GM12864 (cell line): Measurements from ENCODE around the gene ANKRD39.
"Not testable (repeated sequence)": the region's sequence is repeated elsewhere in the genome, so short reads cannot be mapped to it uniquely, and the experiment has no call there.

ENCODE experiments used
- DNase-seq: peaks from one replicate; pipeline ENCODE4 v3.0.0-alpha.2; 2011; ENCODE audit warnings: low read depth
- H3K4me3 ChIP-seq: 2 replicates; pipeline ENCODE4 v1.5.1; 2011; ENCODE audit warnings: mild to moderate bottlenecking, low read depth, low read length, control low read depth
- TF ChIP-seq, protein P1 (sequence below): IDR thresholded peaks from 2 replicates; pipeline ENCODE4 v1.5.1; 2011; ENCODE audit warnings: low read depth, mild to moderate bottlenecking, moderate library complexity, low read length, control low read depth, inconsistent platforms; ENCODE audit errors: missing control alignments

ANKRD39 gene

DNA sequence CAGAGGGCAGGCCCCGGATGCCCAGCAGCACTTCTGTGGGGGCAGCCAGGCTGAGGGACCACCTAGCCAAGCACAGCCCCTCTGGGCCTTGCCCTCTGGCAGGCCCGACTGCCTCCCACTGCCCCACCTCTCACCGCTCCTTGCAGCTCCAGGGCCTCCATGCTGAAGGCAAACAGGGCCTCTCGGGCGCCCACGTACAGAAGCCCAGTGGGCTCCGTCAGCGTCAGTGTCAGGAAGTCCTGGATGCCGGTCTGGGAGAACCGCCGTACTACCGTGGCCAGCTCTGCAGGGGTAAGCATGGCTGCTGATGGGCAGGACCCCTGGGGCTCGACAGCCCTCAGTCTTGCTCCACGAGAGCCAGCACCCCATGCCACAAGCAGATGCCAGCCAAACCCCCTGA lies 8.3 kb upstream of the ANKRD39 start:
- TF ChIP-seq, protein P1, sequence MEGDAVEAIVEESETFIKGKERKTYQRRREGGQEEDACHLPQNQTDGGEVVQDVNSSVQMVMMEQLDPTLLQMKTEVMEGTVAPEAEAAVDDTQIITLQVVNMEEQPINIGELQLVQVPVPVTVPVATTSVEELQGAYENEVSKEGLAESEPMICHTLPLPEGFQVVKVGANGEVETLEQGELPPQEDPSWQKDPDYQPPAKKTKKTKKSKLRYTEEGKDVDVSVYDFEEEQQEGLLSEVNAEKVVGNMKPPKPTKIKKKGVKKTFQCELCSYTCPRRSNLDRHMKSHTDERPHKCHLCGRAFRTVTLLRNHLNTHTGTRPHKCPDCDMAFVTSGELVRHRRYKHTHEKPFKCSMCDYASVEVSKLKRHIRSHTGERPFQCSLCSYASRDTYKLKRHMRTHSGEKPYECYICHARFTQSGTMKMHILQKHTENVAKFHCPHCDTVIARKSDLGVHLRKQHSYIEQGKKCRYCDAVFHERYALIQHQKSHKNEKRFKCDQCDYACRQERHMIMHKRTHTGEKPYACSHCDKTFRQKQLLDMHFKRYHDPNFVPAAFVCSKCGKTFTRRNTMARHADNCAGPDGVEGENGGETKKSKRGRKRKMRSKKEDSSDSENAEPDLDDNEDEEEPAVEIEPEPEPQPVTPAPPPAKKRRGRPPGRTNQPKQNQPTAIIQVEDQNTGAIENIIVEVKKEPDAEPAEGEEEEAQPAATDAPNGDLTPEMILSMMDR, result no peak

DNA sequence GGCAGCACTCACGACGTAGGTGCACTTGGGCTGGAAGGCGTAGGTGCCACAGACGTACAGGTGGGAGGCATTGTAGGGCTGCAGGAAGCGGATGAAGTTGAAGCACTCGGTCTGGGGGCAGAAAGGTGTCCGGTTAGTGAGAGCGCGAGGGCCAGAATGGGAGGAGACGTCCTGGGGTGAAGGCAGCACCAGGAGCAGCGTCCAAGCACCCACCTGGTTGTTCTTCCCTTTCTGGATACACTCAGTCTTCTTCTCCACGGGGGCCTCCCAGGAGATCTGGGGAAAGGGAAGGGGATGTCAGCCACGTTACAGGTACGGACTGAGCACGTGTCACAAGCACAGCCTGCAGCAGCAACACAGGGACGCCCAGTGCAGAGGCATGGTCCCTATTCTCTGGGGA lies 7.8 kb upstream of the ANKRD39 start:
- no peak overlapping the region for H3K4me3 ChIP-seq
- no peak for DNase-seq
- TF ChIP-seq, protein P1, result no peak

More for the DNA sequence above, 8.3 kb upstream of the ANKRD39 start:
- DNase-seq, result no peak
- H3K4me3 ChIP-seq, result no peak overlapping the region

DNA sequence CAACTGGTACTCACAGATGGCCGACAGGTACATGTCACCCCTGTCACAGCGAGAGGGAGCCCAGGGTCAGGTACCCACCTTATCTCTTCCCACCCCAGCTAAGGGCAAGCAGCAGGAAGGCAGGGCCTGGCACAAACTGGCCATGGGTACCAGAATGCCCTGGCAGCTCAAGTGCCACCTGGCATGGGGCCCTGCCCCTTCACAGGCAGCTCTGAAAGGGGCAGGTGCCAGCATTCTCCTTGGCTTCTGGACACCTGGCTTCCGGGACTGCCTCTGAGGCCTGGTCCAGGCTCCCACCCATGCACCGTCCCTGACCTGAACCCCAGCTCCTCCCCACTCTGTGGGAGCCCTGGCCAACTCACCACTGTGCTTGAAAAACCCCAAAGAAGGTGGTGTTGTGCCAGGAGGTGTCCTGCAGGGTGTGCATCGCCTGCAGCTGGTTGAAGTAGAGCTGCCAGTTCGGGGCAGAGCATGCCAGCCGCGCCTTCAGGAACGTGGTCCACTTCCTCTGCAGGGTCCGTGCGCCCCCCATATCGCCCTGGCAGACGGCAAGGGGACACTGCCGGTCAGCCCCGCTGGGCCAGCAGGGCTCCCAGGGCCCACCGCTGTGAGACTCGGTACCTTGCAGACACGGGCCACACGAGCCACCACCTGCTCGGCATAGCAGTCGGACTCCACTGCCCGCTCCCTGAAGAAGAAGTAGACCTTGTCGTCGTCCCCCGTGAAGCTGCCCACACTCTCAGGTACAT lies 6.7 kb upstream of the ANKRD39 start:
- no peak for DNase-seq

DNA sequence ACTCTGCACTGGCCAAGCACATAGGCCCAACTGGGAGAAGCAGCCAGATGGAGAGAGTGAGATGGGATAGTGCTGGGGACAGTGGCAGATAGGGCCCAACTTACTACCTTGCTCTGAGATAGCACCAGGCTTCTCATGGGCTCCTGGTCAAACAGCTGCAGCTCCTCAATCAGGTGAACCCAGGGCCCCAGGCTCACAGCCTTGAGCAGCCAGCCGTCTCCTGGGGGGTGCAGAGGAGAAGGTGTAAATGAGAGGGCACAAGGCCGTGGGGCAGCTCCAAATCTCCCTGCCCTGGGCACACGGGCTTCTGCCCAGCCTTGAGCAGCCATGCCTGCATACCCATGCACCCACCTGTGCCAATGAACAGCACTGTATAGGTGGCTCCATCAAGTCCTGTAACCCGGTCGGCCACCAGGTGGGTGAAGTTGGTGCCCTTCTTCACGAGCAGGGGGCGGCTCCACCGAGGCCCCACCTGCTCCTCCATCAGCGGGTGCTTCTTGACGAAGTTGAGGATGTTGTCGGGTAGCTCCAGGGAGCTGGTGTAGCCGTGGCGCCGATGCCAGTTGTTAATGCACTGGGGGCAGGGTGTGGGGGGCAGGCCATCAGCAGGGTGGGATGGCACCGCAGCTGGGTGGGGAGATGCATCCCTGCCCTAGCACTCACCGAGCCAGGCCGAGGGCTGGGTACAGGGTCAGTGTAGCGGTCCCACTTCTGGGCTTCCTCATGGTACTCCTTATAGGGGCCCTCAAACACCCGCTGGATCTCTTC lies 5.9 kb upstream of the ANKRD39 start:
- H3K4me3 ChIP-seq, result no peak overlapping the region
- TF ChIP-seq, protein P1, result no peak
- DNase-seq, result no peak

More for the DNA sequence above, 6.7 kb upstream of the ANKRD39 start:
- TF ChIP-seq, protein P1, result no peak
- no peak overlapping the region for H3K4me3 ChIP-seq

DNA sequence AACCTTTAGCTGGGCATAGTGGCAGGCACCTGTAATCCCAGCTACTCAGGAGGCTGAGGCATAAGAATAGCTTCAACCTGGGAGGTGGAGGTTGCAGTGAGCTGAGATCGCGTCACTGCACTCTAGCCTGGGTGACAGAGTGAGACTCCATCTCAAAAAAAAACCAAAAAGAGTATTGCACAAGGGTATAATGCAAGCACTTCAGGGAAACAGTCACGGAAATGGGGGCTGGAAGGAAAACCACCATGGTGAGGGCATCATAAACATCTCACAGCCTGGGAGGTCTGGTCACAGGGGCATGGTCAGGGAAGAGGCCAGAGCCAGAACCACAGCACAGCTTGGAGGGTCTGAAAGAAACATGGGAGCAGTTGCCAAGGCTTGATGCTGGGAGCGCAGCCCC lies 5.2 kb upstream of the ANKRD39 start:
- DNase-seq, H3K4me3 ChIP-seq: not testable (repeated sequence)

DNA sequence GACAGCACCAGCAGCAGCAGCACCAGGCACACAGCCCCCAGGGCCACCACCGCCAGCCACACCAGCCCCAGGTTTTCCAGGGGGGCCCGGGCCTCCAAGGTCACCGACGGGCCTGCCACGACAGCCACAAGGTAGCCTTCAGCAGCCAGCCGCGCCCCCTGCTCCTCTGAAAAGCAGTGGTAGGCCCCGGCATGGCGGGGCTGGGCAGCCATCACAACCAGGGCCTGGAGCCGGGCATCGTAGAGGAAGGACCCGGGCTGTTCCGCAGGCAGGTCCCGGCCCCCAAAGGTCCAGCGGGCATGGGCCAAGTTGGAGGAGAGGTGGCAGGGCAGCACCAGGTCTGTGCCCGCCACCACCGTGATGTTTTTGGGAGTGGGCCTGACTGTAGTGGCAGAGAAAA lies 3.3 kb upstream of the ANKRD39 start:
- TF ChIP-seq, protein P1, result no peak
- H3K4me3 ChIP-seq, result no peak overlapping the region
- no peak for DNase-seq

DNA sequence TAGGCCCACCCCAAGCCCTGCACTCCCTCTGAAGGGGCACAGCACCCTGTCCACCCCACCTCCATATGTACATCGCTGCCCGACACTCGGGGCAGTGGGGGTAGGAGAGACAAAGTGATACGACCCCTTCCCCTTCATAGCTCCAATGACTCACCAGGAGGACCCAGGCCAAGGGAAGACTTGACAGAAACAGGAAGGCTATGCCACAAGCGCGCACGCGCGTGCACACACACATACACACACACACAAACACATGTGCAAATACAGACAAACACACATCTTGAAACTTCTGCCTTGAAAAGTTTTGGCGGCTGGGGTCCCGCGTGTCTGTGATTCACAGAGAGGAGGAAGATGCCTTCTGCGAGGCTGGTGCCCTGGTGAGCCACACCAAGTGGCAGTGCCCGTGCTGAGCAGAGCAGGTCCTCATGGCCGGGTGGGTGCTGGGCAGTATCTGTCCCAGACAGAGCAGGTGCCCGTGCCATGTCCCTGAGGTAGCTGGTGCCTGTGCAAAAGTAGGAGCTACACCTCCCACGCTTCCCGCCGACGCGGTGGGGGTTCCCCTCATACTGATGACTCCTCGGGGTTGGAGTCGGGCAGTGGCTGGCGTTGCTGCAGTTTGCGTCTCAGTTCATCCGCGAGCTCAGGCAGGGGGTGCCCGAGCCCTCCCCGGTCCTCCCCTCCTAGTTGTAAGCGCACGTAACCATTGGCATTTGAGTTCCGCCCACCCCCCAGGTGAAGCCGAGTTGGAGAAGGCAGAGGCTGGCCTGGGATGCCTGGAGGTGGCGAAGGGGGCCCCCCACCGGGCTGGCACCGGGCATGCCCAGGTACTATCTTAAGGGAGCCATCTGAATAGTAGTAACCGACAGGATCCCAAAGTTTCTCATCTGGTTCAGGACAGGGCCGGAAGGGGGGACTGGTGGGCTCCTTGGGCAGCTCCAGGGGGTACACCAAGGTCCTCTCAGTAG lies 2.5 kb upstream of the ANKRD39 start:
- H3K4me3 ChIP-seq, result no peak overlapping the region
- TF ChIP-seq, protein P1, result no peak

More for the DNA sequence above, 2.5 kb upstream of the ANKRD39 start:
- DNase-seq, result no peak
